ENCODE measurements around the gene HERC2. TPM values are rescaled to one million over a fixed set of nuclear protein-coding genes. Genes with fewer than 3 reads are reported as not detected.

HERC2 gene
- total RNA-seq, 1 donor from 2014 or later = 111 TPM

- Mint-ChIP-seq H3K27ac (ENCODE audit: unreplicated experiment) (no peak overlapping the region), H3K27me3 (ENCODE audit: unreplicated experiment) (peaks cover 9% of the 10 kb centered on the region), H3K4me3 (ENCODE audit: unreplicated experiment) (no peak overlapping the region), H3K36me3 (ENCODE audit: unreplicated experiment) (no peaks in the 10 kb centered on the region), H3K9me3 (ENCODE audit: unreplicated experiment) (peaks cover 2% of the 10 kb centered on the region), H3K4me1 (ENCODE audit: low read depth, unreplicated experiment) (peaks cover 33% of the 10 kb centered on the region)
- no peak for DNase-seq
- TF ChIP-seq CTCF (IDR thresholded peaks at IDR 0.05; ENCODE audit: partially characterized antibody, unreplicated experiment) = no peak
Measured at GRCh38 chr15:28120359-28120640, 201.7 kb downstream of the HERC2 start.

- Mint-ChIP-seq H3K27me3 (ENCODE audit: unreplicated experiment) (peaks cover 9% of the 10 kb centered on the region), H3K27ac (ENCODE audit: unreplicated experiment) (no peak overlapping the region), H3K4me3 (ENCODE audit: unreplicated experiment) (no peak overlapping the region), H3K36me3 (ENCODE audit: unreplicated experiment) (no peaks in the 10 kb centered on the region), H3K4me1 (ENCODE audit: low read depth, unreplicated experiment) (peaks cover 36% of the 10 kb centered on the region), H3K9me3 (ENCODE audit: unreplicated experiment) (peaks cover 2% of the 10 kb centered on the region)
- no peak for DNase-seq
- TF ChIP-seq CTCF (IDR thresholded peaks at IDR 0.05; ENCODE audit: partially characterized antibody, unreplicated experiment) = no peak
Measured at GRCh38 chr15:28118531-28118930, 203.4 kb downstream of the HERC2 start.

GRCh38 chr15:28118083-28118482, 203.9 kb downstream of the HERC2 start:
- no peak for DNase-seq
- no peak for TF ChIP-seq CTCF (IDR thresholded peaks at IDR 0.05; ENCODE audit: partially characterized antibody, unreplicated experiment)
- Mint-ChIP-seq H3K4me3 (ENCODE audit: unreplicated experiment) (peak overlapping the region; percentile 27), H3K36me3 (ENCODE audit: unreplicated experiment) (no peaks in the 10 kb centered on the region), H3K27me3 (ENCODE audit: unreplicated experiment) (peaks cover 9% of the 10 kb centered on the region), H3K27ac (ENCODE audit: unreplicated experiment) (peak overlapping the region; percentile 56), H3K4me1 (ENCODE audit: low read depth, unreplicated experiment) (peaks cover 33% of the 10 kb centered on the region), H3K9me3 (ENCODE audit: unreplicated experiment) (peaks cover 2% of the 10 kb centered on the region)

GRCh38 chr15:28117432-28117990, 204.5 kb downstream of the HERC2 start:
- Mint-ChIP-seq H3K9me3 (ENCODE audit: unreplicated experiment) (no peaks in the 10 kb centered on the region), H3K27ac (ENCODE audit: unreplicated experiment) (peak overlapping the region; percentile 56), H3K36me3 (ENCODE audit: unreplicated experiment) (peaks cover under 1% of the 10 kb centered on the region), H3K4me1 (ENCODE audit: low read depth, unreplicated experiment) (peaks cover 33% of the 10 kb centered on the region), H3K4me3 (ENCODE audit: unreplicated experiment) (peak overlapping the region; percentile 45), H3K27me3 (ENCODE audit: unreplicated experiment) (peaks cover 9% of the 10 kb centered on the region)
- DNase-seq = no peak
- TF ChIP-seq CTCF (IDR thresholded peaks at IDR 0.05; ENCODE audit: partially characterized antibody, unreplicated experiment) = no peak

GRCh38 chr15:28116521-28117431, 205.2 kb downstream of the HERC2 start:
- H3K36me3 Mint-ChIP-seq (ENCODE audit: unreplicated experiment) = peaks cover 8% of the 10 kb centered on the region
- H3K27me3 Mint-ChIP-seq (ENCODE audit: unreplicated experiment) = peaks cover 9% of the 10 kb centered on the region
- no peak for TF ChIP-seq CTCF (IDR thresholded peaks at IDR 0.05; ENCODE audit: partially characterized antibody, unreplicated experiment)
- no peak for DNase-seq
- H3K27ac Mint-ChIP-seq (ENCODE audit: unreplicated experiment) = peak overlapping the region; percentile 56
- peaks cover 33% of the 10 kb centered on the region for H3K4me1 Mint-ChIP-seq (ENCODE audit: low read depth, unreplicated experiment)
- no peaks in the 10 kb centered on the region for H3K9me3 Mint-ChIP-seq (ENCODE audit: unreplicated experiment)
- H3K4me3 Mint-ChIP-seq (ENCODE audit: unreplicated experiment) = peak overlapping the region; percentile 45
